SIG-M5 (cell line): ENCODE measurements around the gene DCUN1D1.

ENCODE experiments used
- DNase-seq: peaks from one replicate; lab custom pipeline; 2025; lab: John Stamatoyannopoulos, UW

The DCUN1D1 gene

GRCh38 chr3:182936239-182936917 is 44.0 kb downstream of the DCUN1D1 start:
- DNase-seq: no peak

DNA sequence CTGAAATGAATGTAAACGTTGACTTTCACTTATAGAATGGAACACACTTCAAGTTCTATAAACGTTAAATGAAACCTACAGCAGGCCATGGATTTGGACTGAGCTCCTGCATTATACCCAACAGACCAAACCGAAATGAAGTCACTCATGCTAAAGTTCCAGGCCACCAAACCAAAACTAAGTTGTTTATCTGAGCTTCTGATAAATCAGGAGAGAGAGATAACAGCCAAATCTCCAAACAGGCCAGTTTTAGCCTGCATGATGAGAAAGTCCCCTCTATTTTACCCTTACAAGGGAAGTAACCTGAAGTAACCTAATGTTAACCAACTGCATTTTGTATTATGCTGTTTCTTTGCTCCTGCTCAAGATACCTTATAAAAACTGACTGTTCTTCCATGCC is 44.5 kb downstream of the DCUN1D1 start:
- no peak for DNase-seq

GRCh38 chr3:182925944-182926337 is 54.4 kb downstream of the DCUN1D1 start:
- no peak for DNase-seq

GRCh38 chr3:182925330-182925943 is 54.9 kb downstream of the DCUN1D1 start:
- no peak for DNase-seq

DNA sequence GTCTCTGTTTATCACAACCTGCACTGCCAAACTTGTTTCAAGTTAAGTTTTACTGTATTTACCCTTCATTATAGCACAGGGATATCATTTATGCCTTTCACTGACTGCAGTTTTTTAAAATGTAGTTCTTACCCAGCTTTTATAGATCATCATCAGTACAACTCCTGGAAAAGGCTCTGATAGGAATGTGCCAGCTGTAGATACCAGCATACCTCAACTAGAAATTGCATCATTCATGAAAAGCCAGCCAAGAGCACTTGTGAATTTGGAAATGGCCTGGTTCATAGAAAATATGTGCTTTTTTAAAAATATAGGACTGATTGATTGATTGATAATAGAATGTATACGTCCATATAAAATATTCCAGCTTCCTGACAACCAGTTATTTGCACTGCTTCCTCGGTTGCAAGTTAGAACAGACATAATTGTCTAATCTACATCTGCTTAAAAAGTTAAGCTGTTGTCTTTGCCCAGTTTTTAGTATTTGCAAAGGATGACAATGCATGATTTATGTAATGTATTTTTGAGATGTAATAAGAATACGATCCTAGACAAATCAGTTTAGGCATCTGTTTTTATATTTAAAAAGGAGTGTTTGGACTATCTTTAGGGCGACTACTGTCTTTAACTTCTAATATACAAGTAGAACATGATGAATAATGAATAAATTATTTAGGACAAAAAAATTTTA is 58.5 kb downstream of the DCUN1D1 start:
- DNase-seq: no peak

GRCh38 chr3:182920515-182921084 is 59.7 kb downstream of the DCUN1D1 start:
- no peak for DNase-seq

DNA sequence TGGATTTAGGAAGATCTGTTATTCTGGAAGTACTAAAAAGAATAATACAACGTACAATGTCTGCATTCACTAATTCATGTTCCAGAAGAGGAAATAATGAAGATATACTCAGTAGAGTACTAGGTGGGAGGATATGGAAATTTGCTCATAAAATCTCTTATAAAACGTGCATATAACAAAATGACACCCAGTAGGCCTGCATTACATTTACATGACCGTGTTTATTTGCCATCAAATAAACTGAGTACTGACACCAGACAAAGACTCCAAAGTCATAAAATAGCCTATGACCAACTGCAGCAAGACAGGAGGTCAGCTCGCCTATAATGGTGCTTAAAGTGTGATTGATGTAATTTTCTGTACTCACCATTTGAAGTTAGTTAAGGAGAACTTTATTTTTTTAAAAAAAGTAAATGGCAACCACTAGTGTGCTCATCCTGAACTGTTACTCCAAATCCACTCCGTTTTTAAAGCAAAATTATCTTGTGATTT is 60.4 kb downstream of the DCUN1D1 start:
- DNase-seq: no peak

DNA sequence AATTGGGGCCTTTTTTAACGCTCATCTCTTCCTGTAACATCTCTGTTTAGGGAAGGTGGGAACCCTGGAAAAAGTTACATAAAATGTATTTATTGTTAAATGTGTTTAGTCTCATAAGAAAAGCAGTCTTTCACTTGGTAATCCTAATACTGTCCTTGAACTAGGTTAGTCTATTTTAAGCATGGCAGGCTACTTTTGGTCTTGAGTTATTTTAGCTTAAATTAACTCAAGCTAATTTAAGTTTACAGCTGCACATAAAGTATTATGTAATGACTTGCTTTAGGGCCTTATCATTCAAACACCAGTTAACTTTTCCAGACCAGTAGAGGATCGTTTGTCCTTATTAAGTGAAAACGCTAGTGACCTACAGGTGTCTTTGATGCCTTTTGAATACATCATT is 63.2 kb downstream of the DCUN1D1 start:
- DNase-seq: no peak

GRCh38 chr3:182914341-182914740 is 66.0 kb downstream of the DCUN1D1 start:
- DNase-seq: no peak

- no peak for DNase-seq
These were observed 66.4 kb downstream of the DCUN1D1 start for GRCh38 chr3:182913889-182914288.

- no peak for DNase-seq
These were observed 67.9 kb downstream of the DCUN1D1 start for GRCh38 chr3:182912474-182912873.

DNA sequence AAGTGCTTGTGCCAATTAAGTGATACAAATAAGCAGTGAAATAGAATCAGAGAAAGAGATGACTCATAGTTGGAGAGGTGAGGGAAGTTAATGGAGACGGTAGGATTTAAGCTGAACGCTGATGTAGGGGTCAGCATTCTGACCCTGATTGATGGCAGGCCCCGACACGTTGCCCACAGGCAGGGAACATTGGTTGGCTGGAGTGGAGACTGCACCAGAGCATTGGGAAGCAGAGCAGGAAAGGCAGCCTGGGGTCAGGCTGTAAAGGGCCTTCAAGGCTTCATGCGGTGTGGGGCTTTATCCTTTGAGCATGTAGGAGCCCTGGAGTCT is 68.6 kb downstream of the DCUN1D1 start:
- no peak for DNase-seq

DNA sequence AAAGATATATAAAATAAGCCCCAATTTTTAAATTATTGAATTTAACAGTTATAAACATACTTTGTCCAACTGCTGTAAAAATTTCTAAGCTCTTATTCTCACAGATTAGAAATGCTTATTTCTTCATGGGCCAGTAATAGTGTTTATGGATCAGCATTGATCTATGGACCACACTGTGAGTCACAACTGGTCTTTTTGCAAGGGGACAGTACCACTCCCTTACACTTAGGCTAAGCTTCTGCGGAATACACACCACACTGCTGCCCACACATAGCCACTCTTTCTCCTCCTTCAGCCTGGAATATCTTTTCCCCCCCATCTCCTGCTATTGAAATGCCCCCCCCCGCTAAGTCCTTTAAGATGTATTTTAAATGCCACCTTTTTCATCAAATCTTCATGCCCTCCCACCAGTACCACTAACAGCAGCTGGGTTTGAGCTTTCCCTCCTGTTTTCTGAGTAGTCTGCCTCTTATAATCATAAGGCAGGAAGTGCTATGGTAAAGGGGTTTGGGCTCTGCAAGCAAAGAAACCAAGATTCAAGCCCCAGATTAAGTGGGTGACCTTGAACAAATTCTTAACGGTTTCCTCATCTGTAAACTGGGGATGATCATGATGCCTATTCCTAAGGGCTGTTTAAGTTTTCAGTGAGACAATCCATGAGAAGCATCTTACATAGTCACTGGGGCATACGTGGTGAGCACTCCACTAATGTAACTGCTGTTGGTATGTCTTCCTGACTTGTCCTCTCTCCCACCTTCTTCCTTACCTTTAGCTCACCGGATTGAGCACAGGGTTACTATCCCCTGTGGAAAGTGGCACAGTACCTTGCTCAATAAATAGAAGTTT is 69.2 kb downstream of the DCUN1D1 start:
- no peak for DNase-seq

DNA sequence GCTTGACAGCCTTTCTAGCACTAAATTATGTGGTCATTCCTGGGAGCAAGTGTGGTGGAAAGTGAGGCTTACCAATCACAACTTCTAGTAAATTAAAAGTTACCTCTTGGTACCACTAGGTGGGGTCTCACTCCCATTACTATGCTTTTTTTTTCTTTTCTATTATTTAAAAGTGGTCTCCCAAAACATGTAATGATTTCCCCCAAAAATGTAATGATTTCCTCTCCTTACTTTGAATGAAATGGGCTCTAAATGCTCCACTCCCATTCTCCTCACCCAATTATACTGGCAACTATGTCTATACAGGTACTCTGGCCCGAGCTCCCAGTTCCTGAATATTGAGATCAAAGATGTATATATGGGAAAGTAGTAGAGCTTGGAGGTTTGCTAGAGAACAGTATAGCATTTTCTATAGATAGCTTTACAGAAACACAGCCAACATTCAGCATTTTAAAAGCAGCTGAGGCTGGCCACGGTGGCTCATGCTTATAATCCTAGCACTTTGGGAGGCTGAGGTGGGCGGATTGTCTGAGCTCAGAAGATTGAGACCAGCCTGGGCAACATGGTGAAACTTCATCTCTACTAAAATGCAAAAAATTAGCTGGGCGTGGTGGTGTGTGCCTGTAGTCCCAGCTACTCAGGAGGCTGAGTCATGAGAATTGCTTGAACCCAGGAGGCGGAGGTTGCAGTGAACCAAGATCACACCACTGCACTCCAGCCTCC is 70.9 kb downstream of the DCUN1D1 start:
- no peak for DNase-seq

DNA sequence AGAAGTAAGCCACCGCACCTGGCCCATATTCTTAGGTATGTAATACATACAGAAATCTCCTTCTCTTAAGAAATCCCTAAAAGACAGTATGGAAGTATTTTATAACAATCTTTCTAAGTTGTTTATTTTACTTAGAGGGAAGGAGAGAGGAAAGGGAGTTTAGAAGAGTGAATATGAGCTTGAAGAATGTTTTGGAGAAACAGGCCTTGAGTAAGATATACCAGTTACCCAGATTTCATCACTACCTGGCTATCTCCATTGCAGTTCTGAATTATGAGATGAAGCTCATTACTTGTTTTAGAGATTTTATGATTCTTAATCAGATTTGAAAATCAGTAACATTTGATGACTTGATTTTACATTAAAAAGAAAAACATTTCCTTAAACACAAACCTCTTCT is 71.9 kb downstream of the DCUN1D1 start:
- no peak for DNase-seq

- DNase-seq: no peak
These were observed 74.3 kb downstream of the DCUN1D1 start for GRCh38 chr3:182906036-182906435.

GRCh38 chr3:182905623-182906022 is 74.7 kb downstream of the DCUN1D1 start:
- no peak for DNase-seq

DNA sequence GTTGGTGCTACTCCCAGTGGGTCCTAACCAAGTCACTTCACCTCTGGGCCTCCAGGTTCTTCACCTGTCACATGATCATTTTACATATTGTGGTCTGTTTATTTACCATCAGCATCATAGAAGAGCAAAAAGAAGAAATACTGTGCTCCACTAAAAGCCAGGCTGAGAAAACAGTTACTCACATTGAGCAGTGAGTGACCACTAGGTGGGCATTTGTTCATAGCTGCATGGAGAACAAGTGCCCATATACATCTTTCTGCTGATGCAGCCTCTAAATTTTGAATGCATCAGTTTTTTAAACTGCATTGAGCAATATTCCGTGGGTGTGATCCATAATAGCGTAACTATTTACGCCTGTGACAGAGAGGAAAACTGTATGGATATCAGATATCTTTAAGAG is 76.2 kb downstream of the DCUN1D1 start:
- no peak for DNase-seq

- no peak for DNase-seq
These were observed 78.1 kb downstream of the DCUN1D1 start for GRCh38 chr3:182902236-182902635.

- no peak for DNase-seq
These were observed 83.8 kb downstream of the DCUN1D1 start for GRCh38 chr3:182896553-182896952.

GRCh38 chr3:182895513-182896112 is 84.7 kb downstream of the DCUN1D1 start:
- DNase-seq: no peak
